ENCODE data around the gene PDGFD.

PDGFD gene

GRCh38 chr11:103898577-103899336 is 265.2 kb downstream of the PDGFD start:
- no peak for DNase-seq
- no peak overlapping the region for H3K4me3 ChIP-seq (ENCODE audit: low read depth, low read length)
- H3K27ac ChIP-seq, result no peak overlapping the region
- H3K9me3 ChIP-seq (ENCODE audit: severe bottlenecking), result no peaks in the 10 kb centered on the region
- no peaks in the 10 kb centered on the region for H3K36me3 ChIP-seq
- TF ChIP-seq CTCF (IDR thresholded peaks at IDR 0.05; ENCODE audit: low read depth, low read length), result no peak
- no peaks in the 10 kb centered on the region for H3K27me3 ChIP-seq (ENCODE audit: insufficient read depth, low read depth, severe bottlenecking)

GRCh38 chr11:103898065-103898464 is 265.9 kb downstream of the PDGFD start:
- no peak for TF ChIP-seq CTCF (IDR thresholded peaks at IDR 0.05; ENCODE audit: low read depth, low read length)
- Histone ChIP-seq H3K27ac (no peak overlapping the region), H3K9me3 (ENCODE audit: severe bottlenecking) (no peaks in the 10 kb centered on the region), H3K4me3 (ENCODE audit: low read depth, low read length) (no peak overlapping the region), H3K27me3 (ENCODE audit: insufficient read depth, low read depth, severe bottlenecking) (no peaks in the 10 kb centered on the region), H3K36me3 (no peaks in the 10 kb centered on the region)
- DNase-seq, result no peak

GRCh38 chr11:103897160-103897936 is 266.6 kb downstream of the PDGFD start:
- no peak for DNase-seq

GRCh38 chr11:103895106-103895505 is 268.8 kb downstream of the PDGFD start:
- DNase-seq, result no peak
- Histone ChIP-seq H3K27ac (no peak overlapping the region), H3K36me3 (no peaks in the 10 kb centered on the region), H3K27me3 (ENCODE audit: insufficient read depth, low read depth, severe bottlenecking) (no peaks in the 10 kb centered on the region), H3K9me3 (ENCODE audit: severe bottlenecking) (no peaks in the 10 kb centered on the region), H3K4me3 (ENCODE audit: low read depth, low read length) (no peak overlapping the region)
- TF ChIP-seq CTCF (IDR thresholded peaks at IDR 0.05; ENCODE audit: low read depth, low read length), result no peak

More at GRCh38 chr11:103897160-103897936, 266.6 kb downstream of the PDGFD start:
- Histone ChIP-seq H3K27ac (no peak overlapping the region), H3K4me3 (ENCODE audit: low read depth, low read length) (no peak overlapping the region), H3K9me3 (ENCODE audit: severe bottlenecking) (no peaks in the 10 kb centered on the region), H3K36me3 (no peaks in the 10 kb centered on the region), H3K27me3 (ENCODE audit: insufficient read depth, low read depth, severe bottlenecking) (no peaks in the 10 kb centered on the region)
- TF ChIP-seq CTCF (IDR thresholded peaks at IDR 0.05; ENCODE audit: low read depth, low read length), result no peak

- Histone ChIP-seq H3K4me3 (ENCODE audit: low read depth, low read length) (no peak overlapping the region), H3K27ac (no peak overlapping the region), H3K36me3 (no peaks in the 10 kb centered on the region), H3K9me3 (ENCODE audit: severe bottlenecking) (no peaks in the 10 kb centered on the region), H3K27me3 (ENCODE audit: insufficient read depth, low read depth, severe bottlenecking) (no peaks in the 10 kb centered on the region)
- TF ChIP-seq CTCF (IDR thresholded peaks at IDR 0.05; ENCODE audit: low read depth, low read length), result no peak
- no peak for DNase-seq
These were observed 269.3 kb downstream of the PDGFD start for GRCh38 chr11:103894673-103895072.

All from WERI-Rb-1 (cell line).